Measurements from ENCODE around the gene MBTD1. TPM values are rescaled to one million over a fixed set of nuclear protein-coding genes. Genes with fewer than 3 reads are reported as not detected.

The MBTD1 gene
- total and polyA plus RNA-seq, 8 donors = 10.0 to 64.9 (median 52.3) TPM

GRCh38 chr17:51152766-51153209, 107.1 kb downstream of the MBTD1 start:
- Histone ChIP-seq H3K9me3 (no peaks in the 10 kb centered on the region), H3K4me1 (peaks cover 8 to 26% of the 10 kb centered on the region in 2 donors), H3K36me3 (peaks cover 0 to 19% of the 10 kb centered on the region in 2 donors), H3K4me3 (peak overlapping the region; percentile 65 to 67), H3K27me3 (no peaks in the 10 kb centered on the region), H3K27ac (peak overlapping the region; percentile 90 to 91)
- intact Hi-C loops (cut with DNase I) = loop anchor here in 1 of 2 donors (5.0 kb wide), 1 partner anchor 150 kb away; no protein-coding TSS in a partner anchor
- no peak for TF ChIP-seq CTCF (IDR thresholded peaks at IDR 0.05)
- peak in 1 of 4 donors; percentile 45 for DNase-seq
- peak; percentile 5 for ATAC-seq

GRCh38 chr17:51150932-51151331, 108.9 kb downstream of the MBTD1 start:
- Histone ChIP-seq H3K36me3 (peaks cover 0 to 3% of the 10 kb centered on the region in 2 donors), H3K4me1 (peaks cover 8 to 26% of the 10 kb centered on the region in 2 donors), H3K27ac (no peak overlapping the region), H3K4me3 (no peak overlapping the region), H3K27me3 (no peaks in the 10 kb centered on the region), H3K9me3 (no peaks in the 10 kb centered on the region)
- ATAC-seq = no peak
- TF ChIP-seq CTCF (IDR thresholded peaks at IDR 0.05) = no peak
- intact Hi-C loops (cut with DNase I) = loop anchor here in 1 of 2 donors (5.0 kb wide), 1 partner anchor 149 kb away; no protein-coding TSS in a partner anchor
- DNase-seq = no peak

GRCh38 chr17:51149163-51149562, 110.7 kb downstream of the MBTD1 start:
- H3K9me3 ChIP-seq = no peaks in the 10 kb centered on the region
- ATAC-seq (no peak), DNase-seq (no peak)
- no peak overlapping the region for H3K4me3 ChIP-seq
- H3K27ac ChIP-seq = no peak overlapping the region
- H3K4me1 ChIP-seq = peaks cover under 1 to 12% of the 10 kb centered on the region in 2 donors
- H3K27me3 ChIP-seq = no peaks in the 10 kb centered on the region
- intact Hi-C loops (cut with DNase I) = no loop called here
- no peak for TF ChIP-seq CTCF (IDR thresholded peaks at IDR 0.05)
- no peaks in the 10 kb centered on the region for H3K36me3 ChIP-seq

GRCh38 chr17:51147650-51148049, 112.2 kb downstream of the MBTD1 start:
- no peak for ATAC-seq
- H3K4me1 ChIP-seq = peaks cover 0 to 6% of the 10 kb centered on the region in 2 donors
- no peak for DNase-seq
- no peaks in the 10 kb centered on the region for H3K9me3 ChIP-seq
- H3K4me3 ChIP-seq = no peak overlapping the region
- no peaks in the 10 kb centered on the region for H3K27me3 ChIP-seq
- no peak overlapping the region for H3K27ac ChIP-seq
- no peaks in the 10 kb centered on the region for H3K36me3 ChIP-seq
- intact Hi-C loops (cut with DNase I) = no loop called here
- TF ChIP-seq CTCF (IDR thresholded peaks at IDR 0.05) = no peak

GRCh38 chr17:51144266-51145022, 115.4 kb downstream of the MBTD1 start:
- no peak for ATAC-seq
- DNase-seq = no peak
- no peak overlapping the region for H3K27ac ChIP-seq

More at GRCh38 chr17:51144266-51145022, 115.4 kb downstream of the MBTD1 start:
- Histone ChIP-seq H3K27me3 (no peaks in the 10 kb centered on the region), H3K36me3 (no peaks in the 10 kb centered on the region), H3K4me3 (no peak overlapping the region), H3K4me1 (no peaks in the 10 kb centered on the region), H3K9me3 (no peaks in the 10 kb centered on the region)
- intact Hi-C loops (cut with DNase I) = no loop called here
- no peak for TF ChIP-seq CTCF (IDR thresholded peaks at IDR 0.05)

Measured in left lung (tissue), 10 donors.